Gastroesophageal sphincter (tissue), 4 donors: Measurements from ENCODE around the gene SGSM1. TPM values are rescaled to one million over a fixed set of nuclear protein-coding genes. Genes with fewer than 3 reads are reported as not detected.
"Not testable (repeated sequence)": the region's sequence is repeated elsewhere in the genome, so short reads cannot be mapped to it uniquely, and the experiment has no call there.

Experiments used
- ATAC-seq: fragments of 150-250 bp; one replicate; pipeline ENCODE4 v1.9.1; 2016; ENCODE audit warnings: mild to moderate bottlenecking, moderate library complexity
- H3K27ac ChIP-seq, 4 donors: fragments of 200-600 bp; sonication (generic) in 3 of 4; 1 replicate in 3 of 4; 2 replicates in 1 of 4; pipeline ENCODE4 v1.5.1; 2016 to 2019
- H3K27me3 ChIP-seq: fragments of 200-600 bp; sonication (generic); one replicate; pipeline ENCODE4 v1.5.1; 2019
- H3K36me3 ChIP-seq, 2 donors: fragments of 200-600 bp; sonication (generic); one replicate each; pipeline ENCODE4 v1.5.1; 2019; ENCODE audit warnings: control low read depth in 1 of 2
- H3K4me1 ChIP-seq, 3 donors: fragments of 200-600 bp; sonication (generic); 1 replicate in 2 of 3; 2 replicates in 1 of 3; pipeline ENCODE4 v1.5.1; 2016 to 2019; ENCODE audit warnings: control low read depth in 2 of 3
- H3K4me3 ChIP-seq, 2 donors: fragments of 200-600 bp; sonication (generic); one replicate each; pipeline ENCODE4 v1.5.1; 2019; ENCODE audit warnings: mild to moderate bottlenecking in 1 of 2, moderate library complexity in 1 of 2
- H3K9me3 ChIP-seq, 3 donors: fragments of 200-600 bp; sonication (generic); one replicate each; pipeline ENCODE4 v1.5.1; 2017 to 2019; ENCODE audit warnings: control low read depth in 2 of 3
- EP300 ChIP-seq: sonication (generic); formaldehyde crosslinking; IDR thresholded peaks from one replicate; pipeline ENCODE4 v1.6.1; 2017; ENCODE audit warnings: antibody characterized with exemption, mild to moderate bottlenecking
- POLR2A ChIP-seq, 2 donors: fragments of 450-650 bp; IDR thresholded peaks; one replicate each; pipeline ENCODE4 v1.6.1; 2017; ENCODE audit warnings: antibody characterized with exemption in 2 of 2, mild to moderate bottlenecking in 2 of 2, moderate library complexity in 1 of 2
- POLR2AphosphoS5 ChIP-seq: sonication (generic); formaldehyde crosslinking; IDR thresholded peaks from one replicate; pipeline ENCODE4 v1.6.1; 2017; ENCODE audit warnings: antibody characterized with exemption
- WGBS, 2 donors: methylation state at CpG; one replicate each; pipeline ENCODE4 v1.1.5; 2018; ENCODE audit warnings: low coverage in 1 of 2; 5-methylcytosine and 5-hydroxymethylcytosine counted together
- total RNA-seq, 4 donors: library from RNA; depleted of rRNA; stranded (reverse); fragments of >200 nt; gene quantifications; one replicate each; pipeline ENCODE4 v1.1.0, GENCODE V29; 2016
- TF ChIP-seq, protein P1 (sequence below), 4 experiments: fragments of 200-600 bp in 2 of 4; fragments of 450-650 bp in 2 of 4; sonication (generic) in 1 of 4; IDR thresholded peaks; one replicate each; pipeline ENCODE4 v1.5.1; 2017 to 2019; ENCODE audit warnings: antibody characterized with exemption in 4 of 4, mild to moderate bottlenecking in 2 of 4, moderate library complexity in 2 of 4

SGSM1 gene
- total RNA-seq, 4 donors from 2014 or later, result 1.8 to 4.2 (median 2.4) TPM

DNA sequence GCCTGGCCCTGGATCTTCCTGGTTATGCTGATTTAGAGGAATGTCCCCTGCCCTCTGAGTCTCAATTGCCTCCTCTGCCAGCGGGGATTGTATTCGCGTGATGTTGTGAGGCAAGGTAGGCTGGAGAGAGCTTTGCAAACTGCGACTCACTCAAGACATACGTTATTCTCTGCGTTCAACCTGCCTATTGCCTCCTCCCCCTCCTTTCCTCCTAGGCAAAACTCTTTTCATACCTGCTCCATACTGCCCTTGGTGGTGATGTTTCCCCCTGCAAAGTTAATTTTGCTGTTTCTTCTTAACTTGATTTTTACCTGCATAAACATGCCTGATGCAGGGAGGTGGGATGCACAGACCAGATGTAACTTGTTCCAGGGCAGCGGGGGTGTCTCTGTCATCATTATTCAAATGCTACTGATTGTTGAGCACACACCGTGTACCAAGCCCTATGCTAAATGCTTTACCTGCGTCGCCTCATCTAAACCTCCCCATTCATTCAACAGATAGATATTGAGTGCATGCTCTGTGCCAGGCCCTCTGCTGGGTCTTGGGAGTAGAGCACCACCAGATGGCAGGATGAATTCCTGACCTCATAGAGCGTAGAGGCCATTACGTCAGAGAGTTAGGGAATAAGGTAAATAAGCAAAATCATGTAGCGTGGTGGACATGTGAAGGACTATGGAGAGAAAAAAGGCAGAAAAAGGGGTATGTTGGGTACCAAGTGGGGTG, 29.0 kb downstream of the SGSM1 start:
- 54 to 62% methylated on average over 6 to 11 of the region's 13 CpGs for WGBS, 2 donors
- Histone ChIP-seq H3K4me1 (no peaks in the 10 kb centered on the region), H3K27ac (no peak overlapping the region), H3K4me3 (no peak overlapping the region), H3K27me3 (no peaks in the 10 kb centered on the region), H3K9me3 (no peaks in the 10 kb centered on the region), H3K36me3 (no peaks in the 10 kb centered on the region)
- peak; percentile 22 for ATAC-seq
- TF ChIP-seq, protein P1, sequence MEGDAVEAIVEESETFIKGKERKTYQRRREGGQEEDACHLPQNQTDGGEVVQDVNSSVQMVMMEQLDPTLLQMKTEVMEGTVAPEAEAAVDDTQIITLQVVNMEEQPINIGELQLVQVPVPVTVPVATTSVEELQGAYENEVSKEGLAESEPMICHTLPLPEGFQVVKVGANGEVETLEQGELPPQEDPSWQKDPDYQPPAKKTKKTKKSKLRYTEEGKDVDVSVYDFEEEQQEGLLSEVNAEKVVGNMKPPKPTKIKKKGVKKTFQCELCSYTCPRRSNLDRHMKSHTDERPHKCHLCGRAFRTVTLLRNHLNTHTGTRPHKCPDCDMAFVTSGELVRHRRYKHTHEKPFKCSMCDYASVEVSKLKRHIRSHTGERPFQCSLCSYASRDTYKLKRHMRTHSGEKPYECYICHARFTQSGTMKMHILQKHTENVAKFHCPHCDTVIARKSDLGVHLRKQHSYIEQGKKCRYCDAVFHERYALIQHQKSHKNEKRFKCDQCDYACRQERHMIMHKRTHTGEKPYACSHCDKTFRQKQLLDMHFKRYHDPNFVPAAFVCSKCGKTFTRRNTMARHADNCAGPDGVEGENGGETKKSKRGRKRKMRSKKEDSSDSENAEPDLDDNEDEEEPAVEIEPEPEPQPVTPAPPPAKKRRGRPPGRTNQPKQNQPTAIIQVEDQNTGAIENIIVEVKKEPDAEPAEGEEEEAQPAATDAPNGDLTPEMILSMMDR (IDR thresholded peaks at IDR 0.05), result no peak
- TF ChIP-seq EP300 (no peak), POLR2A (IDR thresholded peaks at IDR 0.05) (no peak), POLR2AphosphoS5 (no peak)

DNA sequence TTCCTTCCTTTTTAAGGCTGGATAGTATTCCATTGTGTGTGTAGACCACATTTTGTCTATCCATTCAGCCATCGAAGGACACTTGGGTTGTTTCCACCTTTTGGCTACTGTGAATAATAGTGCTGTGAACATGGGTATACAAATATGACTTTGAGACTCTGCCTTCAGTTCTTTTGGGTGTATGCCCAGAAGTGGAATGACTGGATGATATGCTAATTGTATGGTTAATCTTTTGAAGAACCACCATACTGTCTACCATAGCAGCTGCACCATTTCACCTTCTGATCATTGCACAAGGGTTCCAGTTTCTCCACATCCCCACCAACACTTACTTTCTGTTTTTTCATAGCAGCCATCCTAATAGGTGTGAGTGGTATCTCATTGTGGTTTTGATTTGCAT, 30.3 kb downstream of the SGSM1 start:
- Histone ChIP-seq H3K9me3 (no peaks in the 10 kb centered on the region), H3K36me3 (no peaks in the 10 kb centered on the region), H3K4me1 (no peaks in the 10 kb centered on the region), H3K27ac (no peak overlapping the region), H3K27me3 (no peaks in the 10 kb centered on the region), H3K4me3 (no peak overlapping the region)
- WGBS, 2 donors, result 56% methylated on average over 1 of the region's 1 CpG; no CpG with 5 or more reads in 1 of the 2 donors
- TF ChIP-seq POLR2AphosphoS5, result no peak
- no peak for ATAC-seq

DNA sequence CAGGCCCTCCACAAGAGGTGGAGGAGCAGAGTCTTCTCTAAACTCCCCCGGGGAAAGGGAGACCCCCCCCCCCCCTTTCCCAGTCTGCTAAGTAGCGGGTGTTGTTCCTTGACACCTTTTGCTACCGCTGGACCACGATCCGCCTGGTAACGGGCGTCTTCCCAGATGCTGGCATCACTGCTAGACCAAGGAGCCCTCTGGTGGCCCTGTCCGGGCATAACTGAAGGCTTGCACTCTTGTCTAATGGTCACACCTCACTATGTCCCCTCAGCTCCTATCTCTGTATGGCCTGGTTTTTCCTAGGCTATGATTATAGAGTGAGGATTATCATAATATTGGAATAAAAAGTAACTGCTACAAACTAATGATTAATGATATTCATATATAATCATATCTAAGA, 31.5 kb downstream of the SGSM1 start:
- ATAC-seq, H3K9me3 ChIP-seq, H3K4me1 ChIP-seq, H3K4me3 ChIP-seq, H3K27ac ChIP-seq, H3K36me3 ChIP-seq, H3K27me3 ChIP-seq: not testable (repeated sequence)
- TF ChIP-seq, protein P1 (IDR thresholded peaks at IDR 0.05), result peak in 2 of 4 experiments; percentile 33 to 37
- 67% methylated on average over 1 of the region's 8 CpGs; no CpG with 5 or more reads in 1 of the 2 donors for WGBS, 2 donors

DNA sequence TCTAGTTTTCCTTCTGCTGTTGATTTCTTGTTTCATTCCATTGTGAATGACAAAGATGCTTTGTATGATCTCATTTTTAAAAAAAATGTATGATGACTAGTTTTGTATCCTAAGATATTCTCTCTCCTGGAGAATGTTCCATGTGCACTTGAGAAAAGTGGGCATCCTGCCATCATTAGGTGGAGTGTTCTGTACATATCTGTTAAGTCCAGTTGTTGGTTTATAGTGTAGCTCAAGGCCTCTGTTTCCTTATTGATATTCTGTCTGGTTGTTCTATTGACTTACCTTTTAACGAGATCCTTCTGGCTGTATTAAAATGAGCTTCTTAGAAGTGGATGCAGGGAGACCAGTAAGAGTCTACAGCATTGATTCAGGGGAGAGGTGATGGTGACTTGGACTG, 35.2 kb downstream of the SGSM1 start:
- no peak overlapping the region for H3K27ac ChIP-seq
- no peak overlapping the region for H3K4me3 ChIP-seq
- H3K36me3 ChIP-seq, result no peaks in the 10 kb centered on the region
- 80% methylated on average over 1 of the region's 1 CpG; no CpG with 5 or more reads in 1 of the 2 donors for WGBS, 2 donors
- no peaks in the 10 kb centered on the region for H3K27me3 ChIP-seq
- H3K9me3 ChIP-seq, result no peaks in the 10 kb centered on the region
- ATAC-seq, result no peak
- no peaks in the 10 kb centered on the region for H3K4me1 ChIP-seq
- no peak for TF ChIP-seq EP300
- TF ChIP-seq POLR2A (IDR thresholded peaks at IDR 0.05), result no peak
- no peak for TF ChIP-seq POLR2AphosphoS5
- TF ChIP-seq, protein P1 (IDR thresholded peaks at IDR 0.05), result no peak

DNA sequence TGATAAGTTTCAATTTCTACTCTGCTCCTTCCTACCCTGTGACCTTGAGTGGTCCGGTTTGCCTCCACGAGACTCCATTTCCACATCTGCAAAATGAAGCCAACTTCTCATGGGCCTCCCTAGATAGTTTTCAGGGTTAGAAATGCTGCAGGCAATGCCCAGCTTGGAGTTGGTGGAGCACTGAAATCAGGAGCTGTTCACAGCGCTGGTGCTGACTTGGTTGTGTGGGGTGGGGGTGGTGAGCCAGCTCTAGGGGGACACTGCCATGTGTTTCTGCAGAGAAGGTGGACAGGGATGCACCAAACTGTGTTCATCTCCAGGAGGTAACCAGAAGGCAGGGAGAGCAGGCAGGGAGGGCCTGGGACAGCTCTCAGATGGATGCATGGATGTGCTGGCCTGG, 37.0 kb downstream of the SGSM1 start:
- 74 to 100% methylated on average over 1 to 2 of the region's 3 CpGs for WGBS, 2 donors
- H3K27me3 ChIP-seq, result no peaks in the 10 kb centered on the region
- no peak for ATAC-seq

More for the DNA sequence above, 37.0 kb downstream of the SGSM1 start:
- TF ChIP-seq EP300 (no peak), POLR2A (IDR thresholded peaks at IDR 0.05) (no peak), POLR2AphosphoS5 (no peak)
- TF ChIP-seq, protein P1 (IDR thresholded peaks at IDR 0.05), result no peak
- no peaks in the 10 kb centered on the region for H3K9me3 ChIP-seq
- H3K4me3 ChIP-seq, result no peak overlapping the region
- no peak overlapping the region for H3K27ac ChIP-seq
- peaks cover 0 to 4% of the 10 kb centered on the region in 2 donors for H3K36me3 ChIP-seq
- H3K4me1 ChIP-seq, result no peaks in the 10 kb centered on the region
